Adrenal gland (tissue), 5 donors: ENCODE measurements around the gene PIKFYVE.

Source experiments
- POLR2A ChIP-seq, 2 donors: fragments of 450-650 bp; IDR thresholded peaks; one replicate each; pipeline ENCODE4 v1.6.1; 2017; ENCODE audit warnings: antibody characterized with exemption in 2 of 2, mild to moderate bottlenecking in 2 of 2, moderate library complexity in 1 of 2
- TF ChIP-seq, protein P1 (sequence below), 6 experiments: fragments of 450-650 bp in 4 of 6; fragments of 200-600 bp in 2 of 6; sonication (generic) in 1 of 6; IDR thresholded peaks; 1 replicate in 5 of 6; 2 replicates in 1 of 6; pipeline versions ENCODE4 v1.5.1 to v1.8.0; 2016 to 2021; ENCODE audit warnings: antibody characterized with exemption in 6 of 6, mild to moderate bottlenecking in 2 of 6, moderate library complexity in 1 of 6
- donor health status: DM: no; HTN: no; CAD: no.

DNA sequence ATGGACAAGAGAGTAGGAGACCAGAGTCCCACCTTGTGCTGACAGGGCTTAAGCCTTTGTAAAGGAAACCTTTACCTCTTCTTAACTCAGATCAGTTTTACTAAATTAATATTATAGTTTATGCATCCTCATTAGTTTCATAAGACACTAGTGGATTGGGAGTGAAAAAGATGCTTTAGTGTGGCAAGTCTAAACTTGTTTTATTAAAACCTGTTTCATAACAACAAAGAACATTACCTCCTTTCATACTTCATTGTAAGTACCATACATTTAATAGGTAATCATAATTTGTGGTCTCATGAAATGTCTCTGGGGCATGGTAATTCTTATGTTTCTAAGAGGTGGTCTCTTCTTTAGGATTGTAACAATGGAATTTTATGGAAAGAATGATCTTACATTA is 63.4 kb downstream of the PIKFYVE start:
- TF ChIP-seq, protein P1, sequence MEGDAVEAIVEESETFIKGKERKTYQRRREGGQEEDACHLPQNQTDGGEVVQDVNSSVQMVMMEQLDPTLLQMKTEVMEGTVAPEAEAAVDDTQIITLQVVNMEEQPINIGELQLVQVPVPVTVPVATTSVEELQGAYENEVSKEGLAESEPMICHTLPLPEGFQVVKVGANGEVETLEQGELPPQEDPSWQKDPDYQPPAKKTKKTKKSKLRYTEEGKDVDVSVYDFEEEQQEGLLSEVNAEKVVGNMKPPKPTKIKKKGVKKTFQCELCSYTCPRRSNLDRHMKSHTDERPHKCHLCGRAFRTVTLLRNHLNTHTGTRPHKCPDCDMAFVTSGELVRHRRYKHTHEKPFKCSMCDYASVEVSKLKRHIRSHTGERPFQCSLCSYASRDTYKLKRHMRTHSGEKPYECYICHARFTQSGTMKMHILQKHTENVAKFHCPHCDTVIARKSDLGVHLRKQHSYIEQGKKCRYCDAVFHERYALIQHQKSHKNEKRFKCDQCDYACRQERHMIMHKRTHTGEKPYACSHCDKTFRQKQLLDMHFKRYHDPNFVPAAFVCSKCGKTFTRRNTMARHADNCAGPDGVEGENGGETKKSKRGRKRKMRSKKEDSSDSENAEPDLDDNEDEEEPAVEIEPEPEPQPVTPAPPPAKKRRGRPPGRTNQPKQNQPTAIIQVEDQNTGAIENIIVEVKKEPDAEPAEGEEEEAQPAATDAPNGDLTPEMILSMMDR (IDR thresholded peaks at IDR 0.05), result no peak
- TF ChIP-seq POLR2A (IDR thresholded peaks at IDR 0.05), result no peak
